ENCODE results near the gene RP9.

Gene RP9

GRCh38 chr7:33155811-33156210 is 46.6 kb upstream of the RP9 start:
- Histone ChIP-seq H3K4me2 (ENCODE audit: low read length) (no peak overlapping the region), H3K4me3 (ENCODE audit: low read depth, low read length) (no peak overlapping the region), H2AFZ (no peak overlapping the region), H3K9ac (no peak overlapping the region), H3K9me3 (ENCODE audit: control insufficient read depth, low read length) (no peaks in the 10 kb centered on the region), H3K27ac (no peak overlapping the region), H3K27me3 (ENCODE audit: control insufficient read depth, insufficient read depth, low read length) (no peaks in the 10 kb centered on the region), H3K4me1 (no peaks in the 10 kb centered on the region), H3K36me3 (ENCODE audit: control insufficient read depth, insufficient read depth, low read length) (no peaks in the 10 kb centered on the region), H3K79me2 (no peaks in the 10 kb centered on the region)
- no peak for TF ChIP-seq CTCF (IDR thresholded peaks at IDR 0.05)

DNA sequence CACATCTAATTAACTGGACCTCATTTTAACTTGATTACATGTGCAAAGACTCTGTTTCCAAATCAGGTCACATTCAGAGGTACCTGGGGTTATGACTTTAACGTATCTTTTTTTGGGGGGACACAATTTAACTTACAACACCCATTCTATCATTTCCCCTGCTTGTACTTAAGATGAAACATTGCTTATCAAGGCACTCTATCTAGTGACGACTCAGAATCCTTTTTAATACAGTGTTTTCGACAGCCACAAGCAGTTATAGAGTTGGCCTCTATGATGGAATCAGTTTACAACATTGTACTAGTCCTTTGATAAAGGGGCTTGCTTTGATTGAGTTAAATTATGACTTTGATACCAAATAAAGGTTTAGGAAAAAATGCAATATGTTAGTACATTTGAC is 42.9 kb upstream of the RP9 start:
- Histone ChIP-seq H3K9ac (no peak overlapping the region), H3K9me3 (ENCODE audit: control insufficient read depth, low read length) (no peaks in the 10 kb centered on the region), H2AFZ (no peak overlapping the region), H3K79me2 (no peaks in the 10 kb centered on the region), H3K4me2 (ENCODE audit: low read length) (no peak overlapping the region), H3K4me3 (ENCODE audit: low read depth, low read length) (no peak overlapping the region), H3K27me3 (ENCODE audit: control insufficient read depth, insufficient read depth, low read length) (no peaks in the 10 kb centered on the region), H3K4me1 (no peaks in the 10 kb centered on the region), H3K36me3 (ENCODE audit: control insufficient read depth, insufficient read depth, low read length) (no peaks in the 10 kb centered on the region), H3K27ac (no peak overlapping the region)
- no peak for TF ChIP-seq CTCF (IDR thresholded peaks at IDR 0.05)

- H3K9me3 ChIP-seq (ENCODE audit: control insufficient read depth, low read length), result no peaks in the 10 kb centered on the region
- TF ChIP-seq CTCF (IDR thresholded peaks at IDR 0.05), result no peak
- H2AFZ ChIP-seq, result no peak overlapping the region
- no peak overlapping the region for H3K27ac ChIP-seq
- no peaks in the 10 kb centered on the region for H3K27me3 ChIP-seq (ENCODE audit: control insufficient read depth, insufficient read depth, low read length)
- peaks cover 16% of the 10 kb centered on the region for H3K79me2 ChIP-seq
- H3K4me1 ChIP-seq, result no peaks in the 10 kb centered on the region
- H3K4me3 ChIP-seq (ENCODE audit: low read depth, low read length), result no peak overlapping the region
- no peak overlapping the region for H3K9ac ChIP-seq
- no peak overlapping the region for H3K4me2 ChIP-seq (ENCODE audit: low read length)
- no peaks in the 10 kb centered on the region for H3K36me3 ChIP-seq (ENCODE audit: control insufficient read depth, insufficient read depth, low read length)
These were observed 36.0 kb upstream of the RP9 start for GRCh38 chr7:33145156-33145555.

GRCh38 chr7:33143996-33144718 is 35.0 kb upstream of the RP9 start:
- Histone ChIP-seq H3K9me3 (ENCODE audit: control insufficient read depth, low read length) (no peaks in the 10 kb centered on the region), H3K4me2 (ENCODE audit: low read length) (no peak overlapping the region), H2AFZ (no peak overlapping the region), H3K79me2 (peaks cover 16% of the 10 kb centered on the region), H3K27ac (no peak overlapping the region), H3K27me3 (ENCODE audit: control insufficient read depth, insufficient read depth, low read length) (no peaks in the 10 kb centered on the region), H3K4me1 (no peaks in the 10 kb centered on the region), H3K4me3 (ENCODE audit: low read depth, low read length) (no peak overlapping the region), H3K36me3 (ENCODE audit: control insufficient read depth, insufficient read depth, low read length) (no peaks in the 10 kb centered on the region), H3K9ac (no peak overlapping the region)
- no peak for TF ChIP-seq CTCF (IDR thresholded peaks at IDR 0.05)

- Histone ChIP-seq H3K79me2 (peaks cover 16% of the 10 kb centered on the region), H3K27me3 (ENCODE audit: control insufficient read depth, insufficient read depth, low read length) (no peaks in the 10 kb centered on the region), H3K9me3 (ENCODE audit: control insufficient read depth, low read length) (no peaks in the 10 kb centered on the region), H2AFZ (no peak overlapping the region), H3K4me2 (ENCODE audit: low read length) (no peak overlapping the region), H3K36me3 (ENCODE audit: control insufficient read depth, insufficient read depth, low read length) (no peaks in the 10 kb centered on the region), H3K4me3 (ENCODE audit: low read depth, low read length) (no peak overlapping the region), H3K27ac (no peak overlapping the region), H3K4me1 (no peaks in the 10 kb centered on the region), H3K9ac (no peak overlapping the region)
- no peak for TF ChIP-seq CTCF (IDR thresholded peaks at IDR 0.05)
These were observed 33.4 kb upstream of the RP9 start for GRCh38 chr7:33142585-33142984.
